NCI-H146 treated with DMSO at 0.1 percent for 48 hours (cell line): Measurements from ENCODE around the gene ADD2.
A peak's percentile ranks its signal among the peaks of the same experiment; 100 is the strongest.
"Not testable (repeated sequence)": the region's sequence is repeated elsewhere in the genome, so short reads cannot be mapped to it uniquely, and the experiment has no call there.

Experiments
- DNase-seq: peaks from one replicate; lab custom pipeline; 2025; ENCODE audit not compliant: unreplicated experiment; lab: John Stamatoyannopoulos, UW

Gene ADD2

DNA sequence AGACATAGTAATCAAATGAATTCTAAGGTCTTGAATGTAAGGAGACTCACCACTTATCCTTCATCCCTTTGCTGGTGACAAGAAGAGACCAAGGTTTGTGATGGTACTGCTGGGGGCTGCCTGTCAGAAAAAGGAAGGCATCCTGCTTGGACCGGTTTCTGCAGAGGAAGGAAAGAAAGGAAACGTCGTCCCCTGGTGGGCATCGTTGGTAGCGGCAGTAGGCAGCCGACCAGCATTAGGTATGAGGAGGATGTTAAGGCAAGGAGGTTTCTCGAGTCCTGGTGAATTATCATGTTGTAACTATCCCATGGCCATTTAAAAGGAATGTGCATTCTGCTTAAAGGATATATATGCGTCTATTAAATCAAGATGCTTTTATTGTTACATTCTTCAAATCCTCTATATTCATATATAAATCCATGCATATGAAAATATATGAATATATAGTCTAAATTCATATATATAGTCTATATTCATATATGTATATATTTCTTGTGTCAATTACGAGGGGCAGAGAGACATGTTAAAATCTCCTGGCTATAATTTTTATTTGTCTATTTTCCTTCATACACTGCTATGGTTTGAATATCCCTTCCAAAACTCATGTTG, 120.0 kb downstream of the ADD2 start:
- DNase-seq = peak; percentile 32

DNA sequence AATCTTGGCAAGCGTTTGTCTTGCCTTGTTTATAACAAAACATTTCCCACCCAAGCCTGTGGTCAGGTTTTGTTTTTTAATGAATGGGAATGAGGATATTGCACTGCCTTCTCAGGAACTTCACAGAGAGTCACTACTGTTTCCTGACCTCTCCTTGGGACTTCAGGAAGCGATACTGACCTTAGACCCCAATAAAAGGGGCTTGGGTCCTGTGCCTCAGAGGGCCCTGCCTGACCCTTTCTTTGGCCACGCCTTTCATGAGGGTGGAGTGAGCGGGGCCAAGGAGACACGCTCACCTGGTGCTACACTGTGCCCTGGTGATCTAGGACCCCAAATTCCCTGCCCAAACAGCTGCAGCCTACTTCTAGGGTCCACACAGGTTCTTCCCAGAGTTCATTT, 121.6 kb downstream of the ADD2 start:
- no peak for DNase-seq

DNA sequence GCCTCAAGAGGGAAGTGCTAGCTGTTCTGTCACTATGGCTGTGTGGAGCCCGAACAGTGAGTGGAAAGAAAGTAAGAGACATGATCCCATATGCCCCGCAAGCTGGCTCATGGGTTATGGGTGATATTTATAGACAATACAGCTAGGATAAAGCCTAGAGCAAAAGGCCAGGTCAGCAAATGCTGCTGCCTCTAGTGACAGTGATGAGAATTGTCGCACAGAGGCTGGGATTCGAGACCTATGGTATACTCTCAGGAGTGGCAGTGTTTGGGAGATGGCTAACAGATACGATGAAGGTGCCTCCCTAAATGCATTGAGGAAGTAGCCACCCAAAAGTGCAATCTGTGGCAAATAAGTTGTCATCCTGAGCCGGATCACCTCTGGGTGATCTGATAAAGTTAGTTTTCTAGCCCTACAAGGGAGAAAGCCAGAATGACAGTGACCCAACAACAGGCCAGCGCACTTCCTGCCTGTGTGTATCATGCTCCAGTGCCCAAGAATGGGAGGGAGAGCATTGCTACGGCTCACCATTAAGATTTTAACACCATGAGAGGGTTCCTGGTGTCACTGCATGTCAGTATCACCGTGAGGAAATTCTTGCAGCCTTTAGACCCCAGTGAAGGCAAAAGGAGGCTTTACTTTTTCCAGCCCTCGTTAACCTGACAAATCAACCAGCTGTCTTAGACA, 122.1 kb downstream of the ADD2 start:
- DNase-seq = no peak

DNA sequence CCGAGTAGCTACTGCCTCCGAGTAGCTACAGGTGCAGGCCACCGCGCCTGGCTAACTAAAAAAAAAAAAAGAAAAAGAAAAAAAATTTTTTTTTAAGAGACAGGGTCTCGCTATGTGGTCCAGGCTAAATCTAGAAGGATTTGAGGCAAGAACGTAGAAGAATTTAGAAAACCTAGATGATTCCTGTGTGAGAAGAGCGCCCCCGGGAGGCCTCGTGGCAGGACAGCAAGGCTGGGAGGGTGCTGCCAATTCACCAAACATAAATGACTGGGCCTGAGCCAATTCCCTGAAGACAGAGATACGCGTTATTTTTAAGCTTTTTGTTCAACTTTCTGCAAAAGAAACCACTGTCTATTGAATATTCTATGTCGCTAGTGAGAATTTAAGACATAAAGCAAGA, 124.3 kb downstream of the ADD2 start:
- no peak for DNase-seq

DNA sequence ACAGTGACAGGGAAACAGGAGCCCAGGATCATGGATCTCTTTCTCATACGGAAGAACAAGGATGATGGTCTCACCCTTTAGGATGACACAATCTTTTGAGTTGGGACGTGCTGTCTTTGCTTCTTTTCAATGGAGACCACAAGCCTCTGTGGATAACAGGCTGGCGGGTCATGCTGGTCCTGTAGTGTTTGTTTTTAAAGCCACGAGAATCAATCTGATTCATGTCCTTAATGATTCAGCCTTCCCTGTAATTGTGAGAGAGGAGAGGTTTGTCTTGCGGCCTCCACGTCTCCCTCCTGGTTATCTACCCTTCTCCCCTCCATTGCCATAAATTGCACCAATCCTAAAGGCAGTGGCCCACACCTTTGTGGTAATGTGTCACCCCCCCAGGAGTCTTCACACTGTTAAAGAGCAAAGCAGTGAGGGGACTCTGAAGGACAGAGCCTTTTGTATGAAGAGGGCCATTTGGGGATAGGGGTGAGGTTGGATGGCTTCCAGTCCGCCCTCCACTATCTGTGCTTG, 126.7 kb downstream of the ADD2 start:
- no peak for DNase-seq

DNA sequence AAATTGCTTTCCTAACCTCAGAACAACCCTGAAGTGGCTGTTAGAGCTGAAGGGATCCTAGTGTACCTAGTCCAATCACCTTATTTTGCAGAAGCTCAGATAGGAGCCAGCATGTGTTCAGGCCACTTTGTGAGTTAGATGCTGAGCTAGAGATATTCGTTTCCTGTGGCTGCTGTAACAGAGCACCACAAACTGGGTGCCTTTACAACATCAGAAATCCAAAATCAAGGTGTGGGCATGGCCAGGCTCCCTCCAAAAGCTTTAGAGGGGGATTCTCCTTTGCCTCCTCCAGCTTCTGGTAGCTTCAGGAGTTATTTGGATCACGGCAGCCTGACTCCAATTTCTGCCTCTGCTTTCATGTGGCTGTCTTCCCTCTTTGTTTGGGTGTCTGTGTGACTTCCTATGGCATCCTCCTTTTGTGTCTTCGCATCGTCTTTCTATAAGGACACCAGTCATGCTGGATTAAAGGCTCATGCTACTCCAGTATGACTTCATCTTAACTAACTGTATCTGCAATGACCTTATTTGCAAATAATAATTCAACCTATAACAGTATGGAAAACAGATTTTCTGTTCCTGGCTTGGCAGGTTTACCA, 128.1 kb downstream of the ADD2 start:
- DNase-seq = no peak

DNA sequence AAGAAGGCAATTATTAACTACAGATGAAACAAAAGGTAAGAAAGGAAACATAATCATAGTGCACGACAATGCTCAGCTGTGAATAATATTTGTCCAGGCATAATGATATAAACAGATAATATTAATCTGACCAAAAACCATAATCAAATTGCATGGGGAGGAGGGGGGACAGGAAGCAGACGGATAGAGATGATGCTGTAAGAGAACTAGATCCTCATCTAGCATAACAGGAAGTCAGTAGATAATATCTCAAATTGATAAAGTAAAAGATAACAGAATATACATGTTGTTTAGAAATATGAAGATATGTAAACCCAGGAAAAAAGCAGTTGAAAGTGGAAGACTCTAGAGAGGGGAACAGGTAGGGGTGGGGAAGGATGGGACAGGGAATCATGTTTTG, 129.4 kb downstream of the ADD2 start:
- DNase-seq = no peak

DNA sequence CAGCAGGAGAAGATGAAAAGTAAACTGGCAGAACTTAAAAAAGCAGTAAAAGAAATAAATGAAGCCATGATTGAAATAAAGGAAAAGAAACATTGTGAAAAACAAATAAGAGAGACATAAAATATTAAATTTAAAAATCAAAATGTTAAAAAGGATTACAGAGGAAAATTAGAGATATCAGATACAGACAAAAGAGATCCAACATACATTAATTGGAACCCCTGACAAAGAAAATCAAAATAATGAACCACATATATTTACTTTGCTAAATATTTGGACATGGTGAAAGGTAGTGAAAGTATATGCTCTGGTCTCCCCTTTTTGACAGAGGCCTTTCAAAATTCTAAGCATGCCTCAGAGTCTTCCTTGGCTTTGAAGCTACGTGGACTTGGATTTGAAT, 134.5 kb downstream of the ADD2 start:
- DNase-seq = no peak

DNA sequence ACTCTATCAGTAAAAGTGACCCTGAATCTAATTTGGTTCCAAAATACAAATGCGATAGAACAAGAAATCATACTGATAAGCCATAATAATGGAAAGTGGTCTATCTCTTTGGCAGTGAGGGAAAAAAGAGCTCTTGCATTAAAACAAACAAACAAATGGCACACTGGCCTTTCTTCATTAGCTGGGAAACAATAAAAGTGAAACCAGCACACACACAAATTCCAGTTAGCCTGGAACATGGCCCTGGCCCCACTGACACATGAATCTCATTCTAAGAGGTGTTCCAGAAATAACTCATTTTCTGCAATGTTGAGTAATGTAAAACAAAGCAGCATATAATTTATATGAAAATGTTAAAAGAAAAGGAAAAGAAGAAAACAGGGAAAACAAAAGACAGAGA, 135.0 kb downstream of the ADD2 start:
- no peak for DNase-seq

DNA sequence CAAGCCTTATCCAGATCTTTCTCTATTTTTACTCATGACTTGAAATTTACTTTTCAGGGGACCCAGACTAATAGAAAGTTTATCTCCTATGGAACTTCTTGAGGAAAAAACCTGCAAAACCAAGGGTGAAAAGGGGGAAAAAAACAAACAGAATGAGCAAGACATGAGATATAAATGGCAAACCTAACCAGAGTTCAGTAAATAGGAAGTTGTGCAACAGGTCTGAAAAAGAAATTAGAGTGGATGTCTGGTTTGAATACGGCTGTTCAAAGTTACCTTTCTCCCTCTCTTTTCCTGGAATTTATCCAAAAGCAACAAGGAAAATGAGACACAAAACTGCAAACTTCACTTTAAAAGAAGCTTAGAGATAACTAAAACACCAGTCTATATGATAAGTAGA, 135.6 kb downstream of the ADD2 start:
- DNase-seq = no peak

DNA sequence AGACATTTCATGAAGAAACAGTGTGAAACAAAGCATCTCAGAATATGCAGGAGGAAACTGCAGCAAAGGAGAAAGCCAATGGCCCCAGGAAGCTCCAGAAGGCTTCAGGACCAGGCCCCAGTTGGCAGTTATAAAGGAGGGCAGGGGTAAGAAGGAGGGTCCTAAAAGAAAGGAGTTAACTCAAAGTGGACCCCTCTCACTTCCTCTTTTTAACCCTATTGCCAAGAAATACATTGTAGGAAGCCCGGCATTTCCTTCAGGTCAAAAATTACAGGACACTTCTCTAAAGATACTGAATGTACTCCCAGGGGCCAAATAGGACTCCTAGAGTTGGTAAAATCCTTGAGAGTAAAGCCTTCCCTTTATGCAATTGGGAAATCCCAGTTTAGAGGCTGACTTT, 137.2 kb downstream of the ADD2 start:
- DNase-seq = no peak

DNA sequence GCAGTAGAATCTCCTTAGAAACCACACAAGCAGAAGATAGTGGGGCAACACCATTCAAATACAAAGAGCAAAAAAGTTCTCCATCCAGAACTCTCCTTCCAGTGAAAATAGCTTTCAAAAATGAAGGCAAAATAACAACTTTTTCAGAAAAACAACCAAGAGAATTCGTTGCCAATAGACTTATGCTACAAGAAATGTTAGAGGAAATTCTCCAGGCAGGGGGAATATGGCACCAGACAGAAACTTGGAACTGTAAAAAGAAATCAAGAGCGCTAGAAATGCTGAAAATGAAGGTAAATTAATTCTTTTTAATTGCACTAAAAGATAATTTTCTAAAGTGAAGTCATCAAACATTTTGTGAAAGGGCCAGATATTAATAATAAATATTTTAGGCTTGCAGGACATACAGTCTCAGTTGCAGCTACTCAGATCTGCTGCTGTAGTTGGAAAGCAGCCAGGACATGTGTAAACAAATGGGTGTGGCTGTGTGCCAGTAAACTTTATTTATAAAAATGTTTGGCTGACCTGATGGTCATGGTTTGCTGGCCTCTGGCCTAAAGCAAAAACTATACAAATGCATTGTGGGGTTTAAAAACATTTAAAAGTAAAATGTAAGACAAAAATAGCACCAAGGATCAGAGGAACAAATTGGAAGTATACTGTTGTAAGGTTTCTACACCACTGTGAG, 140.6 kb downstream of the ADD2 start:
- DNase-seq = no peak

DNA sequence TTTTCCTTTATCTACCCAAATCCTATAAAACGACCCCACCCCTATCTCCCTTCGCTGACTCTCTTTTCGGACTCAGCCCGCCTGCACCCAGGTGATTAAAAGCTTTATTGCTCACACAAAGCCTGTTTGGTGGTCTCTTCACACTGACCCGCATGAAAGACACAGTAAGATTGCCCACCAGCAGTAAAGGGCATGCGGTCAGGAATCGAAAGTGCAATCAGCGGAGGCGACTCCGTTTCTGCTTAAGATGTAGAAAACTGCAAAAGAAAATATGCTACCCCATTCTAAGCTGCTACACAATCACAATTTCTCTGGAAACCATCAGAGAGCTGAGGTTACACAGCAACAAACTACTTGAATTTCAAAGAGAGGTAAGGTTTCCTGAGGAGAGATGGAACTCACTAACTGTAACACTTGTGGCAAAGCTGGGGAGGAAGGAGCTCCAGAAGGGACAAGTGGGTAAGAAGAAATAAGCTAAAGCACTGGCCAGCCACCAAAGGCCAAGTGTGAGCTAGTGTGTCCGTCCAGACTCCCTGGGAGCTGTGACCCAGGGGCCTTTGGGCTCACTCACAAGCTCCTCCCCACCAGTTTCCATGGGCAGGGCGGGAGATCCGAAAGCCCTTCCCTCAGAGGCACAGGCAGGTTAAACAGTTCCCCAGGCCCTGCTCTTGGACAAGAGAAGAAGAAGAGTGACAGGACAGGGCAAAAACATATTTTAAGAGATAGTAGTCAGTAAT, 141.6 kb downstream of the ADD2 start:
- DNase-seq = no peak

DNA sequence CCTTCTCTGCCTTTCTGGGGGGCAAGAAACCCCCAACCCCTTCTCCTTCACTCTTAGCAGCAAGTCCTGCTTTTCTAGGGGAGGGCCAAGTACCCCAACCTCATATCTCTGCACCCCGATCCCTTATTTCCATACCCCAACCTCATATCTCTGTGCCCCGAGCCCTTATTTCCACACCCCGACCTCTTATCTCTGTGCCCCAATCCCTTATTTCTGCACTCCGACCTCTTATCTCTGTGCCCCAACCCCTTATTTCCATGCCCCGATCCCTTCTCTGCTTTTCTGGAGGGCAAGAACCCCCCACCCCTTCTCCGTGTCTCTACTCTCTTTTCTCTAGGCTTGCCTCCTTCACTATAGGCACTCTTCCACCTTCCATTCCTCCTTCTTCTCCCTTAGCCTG, 146.5 kb downstream of the ADD2 start:
- DNase-seq = not testable (repeated sequence)

DNA sequence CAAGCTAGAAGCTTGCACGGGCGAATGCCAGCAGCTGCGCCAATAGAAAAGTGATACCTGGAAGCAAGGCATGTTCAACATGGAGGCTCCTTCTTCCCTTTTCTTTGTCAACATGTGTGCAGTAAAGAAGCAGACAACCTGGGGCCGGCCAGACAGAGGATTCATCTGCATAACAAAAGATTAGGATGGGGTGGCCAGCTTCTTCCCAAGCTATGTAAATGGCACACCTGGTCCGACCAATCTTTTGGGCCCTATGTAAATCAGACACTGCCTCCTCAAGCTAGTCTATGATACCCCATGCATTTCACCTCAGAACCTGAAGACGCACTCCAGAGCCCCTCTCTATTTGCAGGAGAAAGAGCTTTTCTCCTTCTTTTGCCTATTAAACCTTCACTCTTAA, 148.0 kb downstream of the ADD2 start:
- peak; percentile 48 for DNase-seq

DNA sequence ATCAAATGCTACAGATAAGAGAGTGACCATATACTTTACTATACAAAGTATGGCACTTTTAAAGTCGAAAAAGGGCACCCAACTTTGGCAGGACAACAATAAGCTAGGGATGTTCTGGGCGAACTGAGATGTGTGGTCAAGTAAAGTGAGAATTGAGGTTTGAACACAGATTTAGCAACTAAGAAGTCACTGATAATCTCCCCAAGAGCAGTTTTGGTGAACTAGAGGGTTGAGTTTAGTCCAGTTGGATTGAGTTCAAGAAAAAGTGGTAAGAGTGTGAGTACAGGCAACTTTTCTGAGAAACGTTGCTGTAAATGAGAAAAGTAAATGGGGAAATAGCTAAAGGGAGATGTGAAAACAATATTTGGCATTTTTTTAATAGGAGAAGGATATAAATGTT, 148.8 kb downstream of the ADD2 start:
- no peak for DNase-seq

DNA sequence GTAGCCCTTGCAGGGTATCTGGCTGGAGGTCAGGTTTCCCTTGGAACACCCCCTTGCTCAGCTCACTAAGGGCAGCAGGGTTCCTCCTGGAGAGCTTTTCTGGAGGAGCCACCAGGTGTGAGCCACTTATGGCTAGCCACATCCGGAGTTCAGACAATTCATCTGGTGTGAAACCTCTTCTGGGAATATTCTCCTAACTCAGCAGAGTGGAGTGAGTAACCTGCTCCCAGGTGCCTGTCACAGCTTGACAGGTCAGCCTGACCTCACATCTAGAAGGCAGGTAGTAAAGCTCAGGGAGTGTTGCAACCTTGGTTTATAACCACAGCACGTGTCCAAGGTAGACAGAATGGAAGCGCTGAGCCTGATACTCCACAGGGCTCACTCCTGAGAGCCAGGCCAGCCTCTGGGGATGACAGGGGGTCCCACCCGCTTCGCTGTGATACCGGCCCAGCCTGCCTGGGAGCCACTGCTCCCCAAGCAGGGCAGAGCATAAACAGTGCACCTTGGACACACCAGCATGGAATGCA, 151.8 kb downstream of the ADD2 start:
- DNase-seq = no peak

DNA sequence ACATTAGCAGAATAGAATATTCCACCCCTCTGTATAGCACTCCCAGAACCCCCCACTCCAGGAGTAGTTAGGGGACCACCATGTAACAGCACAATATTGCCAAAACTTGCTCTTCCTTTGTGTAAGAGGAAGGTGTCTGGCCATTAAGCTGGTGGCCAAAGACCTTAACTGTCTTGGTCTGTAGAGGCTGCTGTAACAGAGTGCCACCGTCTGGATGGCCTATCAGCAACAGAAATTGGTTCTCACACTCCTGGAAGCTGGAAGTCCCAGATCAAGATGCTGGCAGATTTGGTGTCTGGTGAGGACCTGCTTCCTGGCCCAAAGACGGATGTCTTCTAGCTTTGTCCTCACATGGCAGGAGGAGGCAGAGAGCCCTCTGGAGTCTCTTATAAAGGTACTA, 152.8 kb downstream of the ADD2 start:
- DNase-seq = no peak

DNA sequence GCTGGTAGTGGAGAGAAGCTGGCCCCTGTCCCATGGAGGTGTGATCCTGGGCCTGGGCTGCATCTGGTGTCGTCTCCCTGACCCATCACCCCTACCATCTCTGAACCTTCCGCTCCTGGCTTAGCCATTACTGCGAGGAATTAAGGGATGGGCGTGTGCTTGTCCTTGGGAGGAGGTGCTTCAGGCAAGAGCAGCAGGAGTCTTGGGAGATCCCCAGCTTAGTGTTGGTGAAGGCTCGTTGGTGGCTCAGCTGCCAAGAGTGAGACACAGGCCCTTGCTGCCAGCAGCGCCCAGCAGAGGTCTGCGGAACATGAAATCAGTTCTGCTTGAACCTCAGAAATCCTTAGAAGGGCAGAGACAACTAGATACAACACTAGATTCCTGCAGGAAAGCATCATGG, 154.5 kb downstream of the ADD2 start:
- no peak for DNase-seq

DNA sequence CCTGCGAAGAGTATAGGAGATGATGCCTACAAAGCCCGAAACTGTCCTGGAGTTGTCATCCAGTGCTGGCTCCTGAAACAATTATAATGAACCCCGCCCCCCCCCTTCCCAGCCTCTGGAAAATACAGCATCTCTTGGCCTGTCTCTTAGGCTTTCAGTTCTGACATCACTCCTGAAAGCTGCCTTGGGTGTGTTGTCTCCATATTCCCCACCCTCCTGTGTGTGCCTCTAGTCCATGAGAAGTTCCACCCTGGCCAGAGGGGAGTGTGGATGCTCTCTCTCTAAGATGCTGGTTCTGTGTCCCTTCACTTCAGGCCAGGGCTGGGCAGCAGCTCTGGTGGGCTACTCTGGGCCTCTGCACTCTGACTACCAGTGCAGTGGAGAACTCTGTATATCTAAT, 155.4 kb downstream of the ADD2 start:
- no peak for DNase-seq

DNA sequence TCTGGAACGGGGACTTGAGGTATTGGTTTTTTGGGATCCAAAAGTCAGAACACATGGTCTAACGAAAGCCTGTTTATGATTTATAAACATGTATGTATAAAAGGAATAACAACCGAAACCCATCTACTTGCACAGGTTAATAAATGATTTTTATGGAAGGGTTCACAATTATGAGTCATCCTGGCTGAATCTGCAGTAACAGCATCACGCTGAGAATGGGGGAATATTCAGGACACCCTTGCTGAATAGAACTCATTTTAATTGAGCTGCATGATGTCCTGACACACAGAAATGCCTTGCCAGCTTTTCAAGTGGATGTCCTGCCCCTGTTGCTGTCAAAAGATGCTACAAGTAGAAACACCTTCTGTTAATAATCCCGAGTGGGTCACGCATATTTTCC, 159.6 kb downstream of the ADD2 start:
- no peak for DNase-seq
